GM23338 (cell line): ENCODE measurements around the gene NOP10.

Experiments used
- CREB1 ChIP-seq: fragments of 250-450 bp; sonication (Bioruptor Pico); IDR thresholded peaks from 2 replicates; pipeline ENCODE4 v1.5.0; 2020; ENCODE audit warnings: low read depth, mild to moderate bottlenecking, moderate library complexity
- ETS1 ChIP-seq: IDR thresholded peaks from 2 replicates; pipeline ENCODE4 v1.6.1; 2016; ENCODE audit warnings: antibody characterized with exemption
- EZH2 ChIP-seq: fragments of 200-600 bp; sonication (generic); IDR thresholded peaks from one replicate; pipeline ENCODE4 v1.8.0; 2017; ENCODE audit warnings: antibody characterized with exemption, mild to moderate bottlenecking, low read depth; ENCODE audit not compliant: unreplicated experiment
- EZH2phosphoT487 ChIP-seq: fragments of 200-600 bp; sonication (generic); IDR thresholded peaks from one replicate; pipeline ENCODE4 v1.8.1; 2018; ENCODE audit warnings: antibody characterized with exemption; ENCODE audit not compliant: unreplicated experiment
- JUNB ChIP-seq: IDR thresholded peaks from one replicate; pipeline ENCODE4 v1.6.1; 2016; ENCODE audit warnings: antibody characterized with exemption; ENCODE audit not compliant: unreplicated experiment
- NANOG ChIP-seq: IDR thresholded peaks from 2 replicates; pipeline ENCODE4 v1.6.1; 2016; ENCODE audit warnings: antibody characterized with exemption, borderline replicate concordance
- POLR2AphosphoS5 ChIP-seq: IDR thresholded peaks from 2 replicates; pipeline ENCODE4 v1.6.1; 2016; ENCODE audit warnings: antibody characterized with exemption, low read depth
- STAT1 ChIP-seq: IDR thresholded peaks from one replicate; pipeline ENCODE4 v1.6.1; 2016; ENCODE audit warnings: antibody characterized with exemption; ENCODE audit not compliant: unreplicated experiment
- ZNF114 ChIP-seq: fragments of 250-450 bp; sonication (Bioruptor Pico); IDR thresholded peaks from 2 replicates; pipeline ENCODE4 v1.5.0; 2020; ENCODE audit warnings: mild to moderate bottlenecking, moderate library complexity
- TF ChIP-seq, protein P1 (sequence below), 2 experiments: fragments of 200-600 bp in 1 of 2; sonication (generic) in 1 of 2; conservative IDR thresholded peaks; 2 replicates each; pipeline versions ENCODE4 v1.5.1 to v1.6.1; 2016 to 2017; ENCODE audit warnings: antibody characterized with exemption in 2 of 2, low read depth in 2 of 2, mild to moderate bottlenecking in 2 of 2, moderate library complexity in 1 of 2
- TF ChIP-seq, protein P2 (sequence below): IDR thresholded peaks from one replicate; pipeline ENCODE4 v1.6.1; 2018; ENCODE audit warnings: antibody characterized with exemption; ENCODE audit not compliant: unreplicated experiment
- TF ChIP-seq, protein P3 (sequence below): fragments of 250-450 bp; sonication (Bioruptor Pico); IDR thresholded peaks from 2 replicates; pipeline ENCODE4 v1.5.0; 2020; ENCODE audit warnings: mild to moderate bottlenecking, moderate library complexity

GRCh38 chr15:34304613-34305012 is 38.3 kb downstream of the NOP10 start:
- TF ChIP-seq, protein P1, sequence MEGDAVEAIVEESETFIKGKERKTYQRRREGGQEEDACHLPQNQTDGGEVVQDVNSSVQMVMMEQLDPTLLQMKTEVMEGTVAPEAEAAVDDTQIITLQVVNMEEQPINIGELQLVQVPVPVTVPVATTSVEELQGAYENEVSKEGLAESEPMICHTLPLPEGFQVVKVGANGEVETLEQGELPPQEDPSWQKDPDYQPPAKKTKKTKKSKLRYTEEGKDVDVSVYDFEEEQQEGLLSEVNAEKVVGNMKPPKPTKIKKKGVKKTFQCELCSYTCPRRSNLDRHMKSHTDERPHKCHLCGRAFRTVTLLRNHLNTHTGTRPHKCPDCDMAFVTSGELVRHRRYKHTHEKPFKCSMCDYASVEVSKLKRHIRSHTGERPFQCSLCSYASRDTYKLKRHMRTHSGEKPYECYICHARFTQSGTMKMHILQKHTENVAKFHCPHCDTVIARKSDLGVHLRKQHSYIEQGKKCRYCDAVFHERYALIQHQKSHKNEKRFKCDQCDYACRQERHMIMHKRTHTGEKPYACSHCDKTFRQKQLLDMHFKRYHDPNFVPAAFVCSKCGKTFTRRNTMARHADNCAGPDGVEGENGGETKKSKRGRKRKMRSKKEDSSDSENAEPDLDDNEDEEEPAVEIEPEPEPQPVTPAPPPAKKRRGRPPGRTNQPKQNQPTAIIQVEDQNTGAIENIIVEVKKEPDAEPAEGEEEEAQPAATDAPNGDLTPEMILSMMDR (conservative IDR thresholded peaks at IDR 0.05; ENCODE audit: low read depth in 2 of 2): no peak
- no peak for TF ChIP-seq JUNB
- TF ChIP-seq, protein P2, sequence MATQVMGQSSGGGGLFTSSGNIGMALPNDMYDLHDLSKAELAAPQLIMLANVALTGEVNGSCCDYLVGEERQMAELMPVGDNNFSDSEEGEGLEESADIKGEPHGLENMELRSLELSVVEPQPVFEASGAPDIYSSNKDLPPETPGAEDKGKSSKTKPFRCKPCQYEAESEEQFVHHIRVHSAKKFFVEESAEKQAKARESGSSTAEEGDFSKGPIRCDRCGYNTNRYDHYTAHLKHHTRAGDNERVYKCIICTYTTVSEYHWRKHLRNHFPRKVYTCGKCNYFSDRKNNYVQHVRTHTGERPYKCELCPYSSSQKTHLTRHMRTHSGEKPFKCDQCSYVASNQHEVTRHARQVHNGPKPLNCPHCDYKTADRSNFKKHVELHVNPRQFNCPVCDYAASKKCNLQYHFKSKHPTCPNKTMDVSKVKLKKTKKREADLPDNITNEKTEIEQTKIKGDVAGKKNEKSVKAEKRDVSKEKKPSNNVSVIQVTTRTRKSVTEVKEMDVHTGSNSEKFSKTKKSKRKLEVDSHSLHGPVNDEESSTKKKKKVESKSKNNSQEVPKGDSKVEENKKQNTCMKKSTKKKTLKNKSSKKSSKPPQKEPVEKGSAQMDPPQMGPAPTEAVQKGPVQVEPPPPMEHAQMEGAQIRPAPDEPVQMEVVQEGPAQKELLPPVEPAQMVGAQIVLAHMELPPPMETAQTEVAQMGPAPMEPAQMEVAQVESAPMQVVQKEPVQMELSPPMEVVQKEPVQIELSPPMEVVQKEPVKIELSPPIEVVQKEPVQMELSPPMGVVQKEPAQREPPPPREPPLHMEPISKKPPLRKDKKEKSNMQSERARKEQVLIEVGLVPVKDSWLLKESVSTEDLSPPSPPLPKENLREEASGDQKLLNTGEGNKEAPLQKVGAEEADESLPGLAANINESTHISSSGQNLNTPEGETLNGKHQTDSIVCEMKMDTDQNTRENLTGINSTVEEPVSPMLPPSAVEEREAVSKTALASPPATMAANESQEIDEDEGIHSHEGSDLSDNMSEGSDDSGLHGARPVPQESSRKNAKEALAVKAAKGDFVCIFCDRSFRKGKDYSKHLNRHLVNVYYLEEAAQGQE: no peak
- TF ChIP-seq EZH2: no peak
- no peak for TF ChIP-seq EZH2phosphoT487
- TF ChIP-seq POLR2AphosphoS5: no peak
- TF ChIP-seq ZNF114: no peak
- TF ChIP-seq ETS1: no peak
- no peak for TF ChIP-seq CREB1 (CRISPR knock-in tag)
- no peak for TF ChIP-seq STAT1
- no peak for TF ChIP-seq NANOG
- TF ChIP-seq, protein P3, sequence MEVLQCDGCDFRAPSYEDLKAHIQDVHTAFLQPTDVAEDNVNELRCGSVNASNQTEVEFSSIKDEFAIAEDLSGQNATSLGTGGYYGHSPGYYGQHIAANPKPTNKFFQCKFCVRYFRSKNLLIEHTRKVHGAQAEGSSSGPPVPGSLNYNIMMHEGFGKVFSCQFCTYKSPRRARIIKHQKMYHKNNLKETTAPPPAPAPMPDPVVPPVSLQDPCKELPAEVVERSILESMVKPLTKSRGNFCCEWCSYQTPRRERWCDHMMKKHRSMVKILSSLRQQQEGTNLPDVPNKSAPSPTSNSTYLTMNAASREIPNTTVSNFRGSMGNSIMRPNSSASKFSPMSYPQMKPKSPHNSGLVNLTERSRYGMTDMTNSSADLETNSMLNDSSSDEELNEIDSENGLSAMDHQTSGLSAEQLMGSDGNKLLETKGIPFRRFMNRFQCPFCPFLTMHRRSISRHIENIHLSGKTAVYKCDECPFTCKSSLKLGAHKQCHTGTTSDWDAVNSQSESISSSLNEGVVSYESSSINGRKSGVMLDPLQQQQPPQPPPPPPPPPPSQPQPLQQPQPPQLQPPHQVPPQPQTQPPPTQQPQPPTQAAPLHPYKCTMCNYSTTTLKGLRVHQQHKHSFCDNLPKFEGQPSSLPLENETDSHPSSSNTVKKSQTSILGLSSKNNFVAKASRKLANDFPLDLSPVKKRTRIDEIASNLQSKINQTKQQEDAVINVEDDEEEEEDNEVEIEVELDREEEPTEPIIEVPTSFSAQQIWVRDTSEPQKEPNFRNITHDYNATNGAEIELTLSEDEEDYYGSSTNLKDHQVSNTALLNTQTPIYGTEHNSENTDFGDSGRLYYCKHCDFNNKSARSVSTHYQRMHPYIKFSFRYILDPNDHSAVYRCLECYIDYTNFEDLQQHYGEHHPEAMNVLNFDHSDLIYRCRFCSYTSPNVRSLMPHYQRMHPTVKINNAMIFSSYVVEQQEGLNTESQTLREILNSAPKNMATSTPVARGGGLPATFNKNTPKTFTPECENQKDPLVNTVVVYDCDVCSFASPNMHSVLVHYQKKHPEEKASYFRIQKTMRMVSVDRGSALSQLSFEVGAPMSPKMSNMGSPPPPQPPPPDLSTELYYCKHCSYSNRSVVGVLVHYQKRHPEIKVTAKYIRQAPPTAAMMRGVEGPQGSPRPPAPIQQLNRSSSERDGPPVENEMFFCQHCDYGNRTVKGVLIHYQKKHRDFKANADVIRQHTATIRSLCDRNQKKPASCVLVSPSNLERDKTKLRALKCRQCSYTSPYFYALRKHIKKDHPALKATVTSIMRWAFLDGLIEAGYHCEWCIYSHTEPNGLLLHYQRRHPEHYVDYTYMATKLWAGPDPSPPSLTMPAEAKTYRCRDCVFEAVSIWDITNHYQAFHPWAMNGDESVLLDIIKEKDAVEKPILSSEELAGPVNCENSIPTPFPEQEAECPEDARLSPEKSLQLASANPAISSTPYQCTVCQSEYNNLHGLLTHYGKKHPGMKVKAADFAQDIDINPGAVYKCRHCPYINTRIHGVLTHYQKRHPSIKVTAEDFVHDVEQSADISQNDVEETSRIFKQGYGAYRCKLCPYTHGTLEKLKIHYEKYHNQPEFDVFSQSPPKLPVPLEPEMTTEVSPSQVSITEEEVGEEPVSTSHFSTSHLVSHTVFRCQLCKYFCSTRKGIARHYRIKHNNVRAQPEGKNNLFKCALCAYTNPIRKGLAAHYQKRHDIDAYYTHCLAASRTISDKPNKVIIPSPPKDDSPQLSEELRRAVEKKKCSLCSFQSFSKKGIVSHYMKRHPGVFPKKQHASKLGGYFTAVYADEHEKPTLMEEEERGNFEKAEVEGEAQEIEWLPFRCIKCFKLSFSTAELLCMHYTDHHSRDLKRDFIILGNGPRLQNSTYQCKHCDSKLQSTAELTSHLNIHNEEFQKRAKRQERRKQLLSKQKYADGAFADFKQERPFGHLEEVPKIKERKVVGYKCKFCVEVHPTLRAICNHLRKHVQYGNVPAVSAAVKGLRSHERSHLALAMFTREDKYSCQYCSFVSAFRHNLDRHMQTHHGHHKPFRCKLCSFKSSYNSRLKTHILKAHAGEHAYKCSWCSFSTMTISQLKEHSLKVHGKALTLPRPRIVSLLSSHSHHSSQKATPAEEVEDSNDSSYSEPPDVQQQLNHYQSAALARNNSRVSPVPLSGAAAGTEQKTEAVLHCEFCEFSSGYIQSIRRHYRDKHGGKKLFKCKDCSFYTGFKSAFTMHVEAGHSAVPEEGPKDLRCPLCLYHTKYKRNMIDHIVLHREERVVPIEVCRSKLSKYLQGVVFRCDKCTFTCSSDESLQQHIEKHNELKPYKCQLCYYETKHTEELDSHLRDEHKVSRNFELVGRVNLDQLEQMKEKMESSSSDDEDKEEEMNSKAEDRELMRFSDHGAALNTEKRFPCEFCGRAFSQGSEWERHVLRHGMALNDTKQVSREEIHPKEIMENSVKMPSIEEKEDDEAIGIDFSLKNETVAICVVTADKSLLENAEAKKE: no peak
